SU-DHL-6 (cell line): ENCODE data around the gene RPP14.

Source experiments
- H2AFZ ChIP-seq: fragments of 200-600 bp; sonication (generic); 2 replicates; pipeline ENCODE4 v1.6.1; 2014; ENCODE audit warnings: low read depth, mild to moderate bottlenecking, moderate library complexity, mixed read lengths, antibody characterized with exemption, low read length; ENCODE audit not compliant: severe bottlenecking
- H3F3A ChIP-seq: fragments of 200-600 bp; shearing (Covaris generic); 2 replicates; pipeline ENCODE4 v1.6.0; 2016; ENCODE audit warnings: antibody characterized with exemption, mild to moderate bottlenecking; ENCODE audit not compliant: insufficient read depth
- H3K27ac ChIP-seq: fragments of 200-600 bp; sonication (generic); 2 replicates; pipeline ENCODE4 v1.5.1; 2016; ENCODE audit warnings: low read depth, mild to moderate bottlenecking, low read length, moderate library complexity, mixed read lengths
- H3K27me3 ChIP-seq: fragments of 200-600 bp; sonication (generic), shearing (Covaris generic); 2 replicates; pipeline ENCODE4 v1.6.0; 2014; ENCODE audit warnings: mild to moderate bottlenecking, low read length
- H3K36me3 ChIP-seq: fragments of 200-600 bp; sonication (generic); 2 replicates; pipeline ENCODE4 v1.6.1; 2014; ENCODE audit warnings: mild to moderate bottlenecking, low read length, mixed read lengths
- H3K4me2 ChIP-seq: fragments of 300-600, 200-600 bp; shearing (Covaris generic), sonication (generic); 2 replicates; pipeline ENCODE4 v1.6.0; 2014; ENCODE audit warnings: low read length, low read depth, mild to moderate bottlenecking; ENCODE audit not compliant: poor library complexity, severe bottlenecking
- H3K4me3 ChIP-seq: fragments of 200-600 bp; sonication (generic); 2 replicates; pipeline ENCODE4 v1.5.1; 2014; ENCODE audit warnings: antibody characterized with exemption, low read length, mild to moderate bottlenecking, mixed read lengths; ENCODE audit not compliant: insufficient read depth, poor library complexity, severe bottlenecking
- H3K79me2 ChIP-seq: fragments of 200-600 bp; sonication (generic); 2 replicates; pipeline ENCODE4 v1.6.1; 2014; ENCODE audit warnings: mild to moderate bottlenecking, low read length, moderate library complexity; ENCODE audit not compliant: insufficient read depth
- H3K9ac ChIP-seq: fragments of 200-600 bp; sonication (generic); 2 replicates; pipeline ENCODE4 v1.7.0; 2014; ENCODE audit warnings: mild to moderate bottlenecking, low read length
- H3K9me2 ChIP-seq: fragments of 200-600 bp; sonication (generic); replicated peaks from 2 replicates; pipeline ENCODE4 v1.6.1; 2014; ENCODE audit warnings: low read length; ENCODE audit not compliant: insufficient read depth
- H3K9me3 ChIP-seq: fragments of 200-600 bp; sonication (generic); 2 replicates; pipeline ENCODE4 v1.6.1; 2014; ENCODE audit warnings: low read length, mixed read lengths; ENCODE audit not compliant: insufficient read depth
- H4K20me1 ChIP-seq: fragments of 200-600 bp; sonication (generic); 2 replicates; pipeline ENCODE4 v1.6.1; 2014; ENCODE audit warnings: low read depth, mild to moderate bottlenecking, antibody characterized with exemption, low read length, moderate library complexity, mixed read lengths
- CTCF ChIP-seq: fragments of 200-600 bp; sonication (generic); IDR thresholded peaks from one replicate; pipeline ENCODE4 v1.5.1; 2017; ENCODE audit warnings: antibody characterized with exemption, mild to moderate bottlenecking, low read length, moderate library complexity; ENCODE audit not compliant: insufficient read depth, poor library complexity, severe bottlenecking
- EZH2phosphoT487 ChIP-seq: fragments of 200-600 bp; sonication (generic), shearing (Covaris generic); conservative IDR thresholded peaks from 2 replicates; pipeline ENCODE4 v1.6.1; 2018; ENCODE audit warnings: mild to moderate bottlenecking, antibody characterized with exemption, low read length, moderate library complexity, mixed read lengths

Gene RPP14

GRCh38 chr3:58324391-58325390 is 18.6 kb downstream of the RPP14 start:
- Histone ChIP-seq H3K4me3 (no peak overlapping the region), H3K9me3 (no peaks in the 10 kb centered on the region), H3F3A (peaks cover 20% of the 10 kb centered on the region), H2AFZ (no peak overlapping the region), H3K27me3 (no peaks in the 10 kb centered on the region), H4K20me1 (no peaks in the 10 kb centered on the region), H3K27ac (no peak overlapping the region), H3K9me2 (no peaks in the 10 kb centered on the region), H3K79me2 (no peaks in the 10 kb centered on the region), H3K4me2 (no peak overlapping the region), H3K9ac (no peak overlapping the region), H3K36me3 (no peaks in the 10 kb centered on the region)
- TF ChIP-seq CTCF (no peak), EZH2phosphoT487 (no peak)

GRCh38 chr3:58325525-58325992 is 19.5 kb downstream of the RPP14 start:
- Histone ChIP-seq H3K4me3 (no peak overlapping the region), H4K20me1 (no peaks in the 10 kb centered on the region), H3K4me2 (no peak overlapping the region), H3K27ac (no peak overlapping the region), H3K9me2 (no peaks in the 10 kb centered on the region), H3K9ac (no peak overlapping the region), H3F3A (peaks cover 16% of the 10 kb centered on the region; the same call in 1 of the 2 replicates), H2AFZ (no peak overlapping the region), H3K36me3 (no peaks in the 10 kb centered on the region), H3K9me3 (no peaks in the 10 kb centered on the region), H3K79me2 (no peaks in the 10 kb centered on the region), H3K27me3 (no peaks in the 10 kb centered on the region)
- TF ChIP-seq CTCF (no peak), EZH2phosphoT487 (no peak)

GRCh38 chr3:58326267-58326900 is 20.3 kb downstream of the RPP14 start:
- no peaks in the 10 kb centered on the region for H4K20me1 ChIP-seq
- no peak overlapping the region for H2AFZ ChIP-seq
- no peak for TF ChIP-seq EZH2phosphoT487
- TF ChIP-seq CTCF, result no peak
- H3K27ac ChIP-seq, result no peak overlapping the region
- H3K4me2 ChIP-seq, result no peak overlapping the region
- H3K9ac ChIP-seq, result no peak overlapping the region
- no peaks in the 10 kb centered on the region for H3K9me2 ChIP-seq
- H3K9me3 ChIP-seq, result no peaks in the 10 kb centered on the region
- H3K27me3 ChIP-seq, result no peaks in the 10 kb centered on the region
- peaks cover 16% of the 10 kb centered on the region; the same call in 1 of the 2 replicates for H3F3A ChIP-seq
- H3K4me3 ChIP-seq, result no peak overlapping the region
- H3K36me3 ChIP-seq, result no peaks in the 10 kb centered on the region
- no peaks in the 10 kb centered on the region for H3K79me2 ChIP-seq
